Stimulated activated CD4-positive, alpha-beta T cell treated with anti-CD3 and anti-CD28 coated beads, Interleukin-1b, Interleukin-23, amount 100 ng/mL, for 1 hour (primary cell): Measurements from ENCODE around the gene LRP1.
A peak's percentile ranks its signal among the peaks of the same experiment; 100 is the strongest.

Experiments used
- DNase-seq, 2 donors: peaks; one replicate each; pipeline ENCODE4 v3.0.0-alpha.2; 2020; ENCODE audit warnings: low read depth in 2 of 2

The LRP1 gene

GRCh38 chr12:57173683-57174082 is 45.4 kb downstream of the LRP1 start:
- no peak for DNase-seq

- DNase-seq = peak in 1 of 2 donors; percentile 26
Measured at GRCh38 chr12:57175428-57176138, 47.3 kb downstream of the LRP1 start.

DNA sequence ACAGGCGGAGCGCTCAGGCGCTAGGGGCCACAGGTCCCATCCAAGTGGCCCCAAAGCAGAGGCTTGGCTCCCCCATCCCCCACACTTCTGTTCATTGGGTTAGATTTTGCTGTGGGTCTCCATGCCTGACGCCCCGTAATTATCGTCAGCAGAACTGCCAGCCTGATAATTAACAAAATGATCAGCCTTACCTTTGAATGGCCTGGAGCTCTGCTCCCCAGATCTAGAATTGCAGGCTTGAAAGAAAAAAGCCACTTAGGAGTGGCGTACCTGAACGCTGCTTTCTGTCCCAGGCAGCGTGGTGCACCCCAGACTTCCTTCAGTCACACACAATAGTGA is 47.8 kb downstream of the LRP1 start:
- no peak for DNase-seq

- no peak for DNase-seq
Measured at GRCh38 chr12:57176846-57177245, 48.6 kb downstream of the LRP1 start.

DNA sequence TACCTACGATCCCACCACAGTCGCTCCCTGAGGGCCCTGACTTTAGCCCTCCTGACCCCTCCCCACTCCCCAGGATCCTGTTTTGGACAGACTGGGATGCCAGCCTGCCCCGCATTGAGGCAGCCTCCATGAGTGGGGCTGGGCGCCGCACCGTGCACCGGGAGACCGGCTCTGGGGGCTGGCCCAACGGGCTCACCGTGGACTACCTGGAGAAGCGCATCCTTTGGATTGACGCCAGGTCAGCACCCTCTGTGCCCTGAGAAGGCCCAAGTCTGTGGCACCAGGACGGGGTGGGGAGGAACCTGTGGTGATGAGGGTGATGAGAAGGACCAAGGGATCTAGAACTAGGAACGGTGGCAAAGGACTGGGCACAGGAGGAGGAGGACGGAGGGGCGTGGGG is 49.1 kb downstream of the LRP1 start:
- no peak for DNase-seq

DNA sequence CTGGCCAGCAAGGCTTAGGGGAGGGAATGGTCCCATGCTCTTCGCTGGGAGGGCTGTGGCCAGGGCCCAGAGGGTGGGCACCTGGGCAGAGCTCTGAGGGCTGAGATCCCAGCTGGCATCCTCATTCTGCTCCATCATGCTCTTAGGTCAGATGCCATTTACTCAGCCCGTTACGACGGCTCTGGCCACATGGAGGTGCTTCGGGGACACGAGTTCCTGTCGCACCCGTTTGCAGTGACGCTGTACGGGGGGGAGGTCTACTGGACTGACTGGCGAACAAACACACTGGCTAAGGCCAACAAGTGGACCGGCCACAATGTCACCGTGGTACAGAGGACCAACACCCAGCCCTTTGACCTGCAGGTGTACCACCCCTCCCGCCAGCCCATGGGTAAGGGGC is 49.9 kb downstream of the LRP1 start:
- DNase-seq = no peak

DNA sequence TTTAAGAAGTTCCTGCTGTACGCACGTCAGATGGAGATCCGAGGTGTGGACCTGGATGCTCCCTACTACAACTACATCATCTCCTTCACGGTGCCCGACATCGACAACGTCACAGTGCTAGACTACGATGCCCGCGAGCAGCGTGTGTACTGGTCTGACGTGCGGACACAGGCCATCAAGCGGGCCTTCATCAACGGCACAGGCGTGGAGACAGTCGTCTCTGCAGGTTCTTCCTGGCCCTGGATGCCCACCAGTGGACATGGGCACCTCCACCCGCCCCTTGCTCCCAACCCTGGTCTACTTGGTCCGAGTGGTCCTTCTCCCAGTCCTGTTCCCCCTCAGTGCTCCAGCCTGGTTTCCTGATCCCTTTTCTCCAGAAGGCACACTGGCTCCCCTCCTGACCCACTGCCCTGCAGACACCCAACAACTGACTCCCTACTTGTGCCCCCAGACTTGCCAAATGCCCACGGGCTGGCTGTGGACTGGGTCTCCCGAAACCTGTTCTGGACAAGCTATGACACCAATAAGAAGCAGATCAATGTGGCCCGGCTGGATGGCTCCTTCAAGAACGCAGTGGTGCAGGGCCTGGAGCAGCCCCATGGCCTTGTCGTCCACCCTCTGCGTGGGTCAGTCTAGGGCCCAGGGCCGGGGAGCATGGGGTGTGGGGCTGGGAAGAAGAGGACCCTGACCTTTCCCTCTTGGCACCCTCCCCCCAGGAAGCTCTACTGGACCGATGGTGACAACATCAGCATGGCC is 51.2 kb downstream of the LRP1 start:
- DNase-seq = no peak

GRCh38 chr12:57180321-57180989 is 52.2 kb downstream of the LRP1 start:
- no peak for DNase-seq

DNA sequence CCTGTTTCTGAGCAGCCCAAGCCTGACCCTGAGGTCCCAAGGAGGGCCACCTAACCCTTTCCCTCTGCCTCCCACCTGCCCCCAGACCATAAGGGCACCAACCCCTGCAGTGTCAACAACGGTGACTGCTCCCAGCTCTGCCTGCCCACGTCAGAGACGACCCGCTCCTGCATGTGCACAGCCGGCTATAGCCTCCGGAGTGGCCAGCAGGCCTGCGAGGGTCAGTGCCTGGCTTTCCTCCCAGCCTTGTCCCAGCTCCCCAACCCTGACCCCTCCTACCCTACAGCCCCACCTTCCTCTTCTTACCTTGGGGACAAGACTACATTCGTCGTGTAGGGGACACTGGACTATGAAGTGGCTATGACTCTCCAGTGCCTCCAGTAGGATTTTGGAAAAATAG is 52.8 kb downstream of the LRP1 start:
- no peak for DNase-seq

GRCh38 chr12:57181561-57182155 is 53.4 kb downstream of the LRP1 start:
- DNase-seq = no peak

DNA sequence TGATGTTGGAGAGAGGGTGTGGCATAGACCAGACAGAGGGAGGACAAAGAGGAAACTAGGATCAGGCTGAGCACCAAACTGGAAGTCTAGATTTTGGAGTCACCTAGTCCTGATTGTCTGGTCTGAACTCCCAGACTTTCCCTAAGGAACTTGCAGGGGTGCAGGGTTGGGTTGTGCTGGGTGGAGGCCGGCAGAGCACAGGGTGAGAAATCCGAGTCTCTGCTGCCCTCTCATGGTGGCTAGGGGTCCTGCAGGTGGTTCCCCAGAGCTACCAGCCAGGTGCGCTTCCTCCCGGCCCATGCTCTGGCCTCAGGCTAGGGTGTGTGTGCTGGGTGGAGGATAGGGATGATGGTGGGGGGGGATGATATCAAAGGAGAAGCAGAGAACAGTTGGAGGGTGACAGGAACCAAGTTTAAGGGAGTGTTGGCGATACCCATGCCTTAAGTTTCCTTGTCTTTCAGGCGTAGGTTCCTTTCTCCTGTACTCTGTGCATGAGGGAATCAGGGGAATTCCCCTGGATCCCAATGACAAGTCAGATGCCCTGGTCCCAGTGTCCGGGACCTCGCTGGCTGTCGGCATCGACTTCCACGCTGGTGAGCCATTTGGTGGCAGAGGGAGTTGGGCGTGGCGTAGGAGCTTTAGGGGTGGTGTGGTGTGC is 54.8 kb downstream of the LRP1 start:
- peak; percentile 59 to 77 for DNase-seq

- no peak for DNase-seq
Measured at GRCh38 chr12:57183939-57184725, 55.8 kb downstream of the LRP1 start.

DNA sequence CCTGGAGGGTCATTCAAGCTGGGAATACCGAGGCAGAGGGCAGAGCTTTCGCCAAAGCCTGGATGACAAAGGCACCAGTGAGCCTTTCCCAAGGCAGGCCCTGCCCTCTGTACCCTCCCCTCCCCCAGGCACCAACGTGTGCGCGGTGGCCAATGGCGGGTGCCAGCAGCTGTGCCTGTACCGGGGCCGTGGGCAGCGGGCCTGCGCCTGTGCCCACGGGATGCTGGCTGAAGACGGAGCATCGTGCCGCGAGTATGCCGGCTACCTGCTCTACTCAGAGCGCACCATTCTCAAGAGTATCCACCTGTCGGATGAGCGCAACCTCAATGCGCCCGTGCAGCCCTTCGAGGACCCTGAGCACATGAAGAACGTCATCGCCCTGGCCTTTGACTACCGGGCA is 57.1 kb downstream of the LRP1 start:
- no peak for DNase-seq

DNA sequence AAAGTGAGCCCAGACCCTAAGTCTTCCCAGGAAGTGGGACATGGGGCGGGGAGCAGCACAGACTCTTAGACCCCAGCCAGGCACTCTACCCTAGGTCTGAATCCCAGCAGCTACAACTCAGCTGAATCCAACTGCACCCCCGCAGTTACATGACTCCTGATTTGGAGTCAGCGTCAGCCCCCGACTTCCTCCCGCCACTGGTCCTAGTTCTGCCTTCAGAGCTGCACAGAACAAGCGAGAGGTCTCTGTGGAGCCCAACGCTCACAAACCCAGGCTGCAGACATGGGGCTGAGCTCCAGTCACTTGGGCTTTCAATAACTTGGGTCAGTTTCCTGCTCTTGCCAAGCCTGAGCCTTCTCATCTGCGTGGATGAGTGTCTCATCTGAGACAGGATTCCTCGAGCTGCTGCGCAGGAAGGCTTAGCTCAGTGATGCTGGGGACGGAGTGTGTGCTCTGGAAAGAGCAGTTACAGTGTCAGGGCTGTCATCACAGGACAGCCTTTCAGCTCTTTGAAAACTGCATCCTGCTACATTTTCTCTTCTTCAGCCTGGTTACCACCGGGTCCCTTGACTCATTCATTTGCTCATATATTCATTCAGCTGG is 57.7 kb downstream of the LRP1 start:
- DNase-seq = no peak

- no peak for DNase-seq
Measured at GRCh38 chr12:57187222-57188089, 59.2 kb downstream of the LRP1 start.

GRCh38 chr12:57188090-57188425 is 59.8 kb downstream of the LRP1 start:
- DNase-seq = no peak

DNA sequence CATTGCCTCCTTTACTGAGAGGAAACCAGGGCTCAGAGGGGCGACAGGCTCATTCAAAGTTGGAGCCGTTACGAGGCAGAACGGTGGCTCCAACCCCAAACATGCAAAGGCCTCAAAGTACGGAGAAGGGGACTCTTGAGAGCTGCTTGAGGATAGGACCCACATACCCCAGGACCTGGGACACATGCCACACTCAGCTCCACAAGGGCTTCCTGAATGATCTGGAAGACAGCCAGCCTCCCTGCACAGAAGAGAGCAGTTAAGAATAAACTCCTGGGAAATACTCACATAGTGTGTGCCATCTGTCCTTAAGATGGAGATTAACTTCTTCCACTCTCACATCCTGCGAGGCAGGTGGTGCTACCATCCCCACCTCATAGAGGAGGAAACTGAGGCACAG is 61.8 kb downstream of the LRP1 start:
- DNase-seq = no peak

DNA sequence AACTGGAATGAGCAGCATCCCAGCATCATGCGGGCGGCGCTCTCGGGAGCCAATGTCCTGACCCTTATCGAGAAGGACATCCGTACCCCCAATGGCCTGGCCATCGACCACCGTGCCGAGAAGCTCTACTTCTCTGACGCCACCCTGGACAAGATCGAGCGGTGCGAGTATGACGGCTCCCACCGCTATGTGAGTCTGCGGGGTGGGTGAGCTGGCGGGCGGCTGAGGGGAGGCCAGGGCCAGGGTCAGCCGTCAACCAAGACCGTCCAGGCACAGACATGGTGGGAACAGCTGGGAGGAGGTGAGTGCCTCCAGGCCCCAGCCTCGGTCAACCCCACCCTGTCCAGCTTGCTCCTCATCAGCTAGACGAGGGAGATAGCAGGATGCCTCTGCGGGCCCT is 62.5 kb downstream of the LRP1 start:
- DNase-seq = no peak

- DNase-seq = no peak
Measured at GRCh38 chr12:57191410-57191809, 63.1 kb downstream of the LRP1 start.

- DNase-seq = no peak
Measured at GRCh38 chr12:57192920-57193319, 64.6 kb downstream of the LRP1 start.
